KOPT-K1 (cell line): ENCODE measurements around the gene FASTK.

Experiments
- H3K27ac ChIP-seq: fragments of 200-600 bp; sonication (generic); 2 replicates; pipeline ENCODE4 v1.5.1; 2016; ENCODE audit warnings: antibody characterized with exemption, mild to moderate bottlenecking, low read depth, low read length; ENCODE audit not compliant: poor library complexity, severe bottlenecking
- H3K36me3 ChIP-seq: fragments of 200-600 bp; sonication (generic); 2 replicates; pipeline ENCODE4 v1.5.1; 2017; ENCODE audit warnings: antibody characterized with exemption, mild to moderate bottlenecking, low read length, moderate library complexity; ENCODE audit not compliant: insufficient read depth
- H3K9me3 ChIP-seq: fragments of 200-600 bp; sonication (generic); 2 replicates; pipeline ENCODE4 v1.5.1; 2017; ENCODE audit warnings: antibody characterized with exemption, low read length, mild to moderate bottlenecking; ENCODE audit not compliant: insufficient read depth, poor library complexity, severe bottlenecking

FASTK gene

DNA sequence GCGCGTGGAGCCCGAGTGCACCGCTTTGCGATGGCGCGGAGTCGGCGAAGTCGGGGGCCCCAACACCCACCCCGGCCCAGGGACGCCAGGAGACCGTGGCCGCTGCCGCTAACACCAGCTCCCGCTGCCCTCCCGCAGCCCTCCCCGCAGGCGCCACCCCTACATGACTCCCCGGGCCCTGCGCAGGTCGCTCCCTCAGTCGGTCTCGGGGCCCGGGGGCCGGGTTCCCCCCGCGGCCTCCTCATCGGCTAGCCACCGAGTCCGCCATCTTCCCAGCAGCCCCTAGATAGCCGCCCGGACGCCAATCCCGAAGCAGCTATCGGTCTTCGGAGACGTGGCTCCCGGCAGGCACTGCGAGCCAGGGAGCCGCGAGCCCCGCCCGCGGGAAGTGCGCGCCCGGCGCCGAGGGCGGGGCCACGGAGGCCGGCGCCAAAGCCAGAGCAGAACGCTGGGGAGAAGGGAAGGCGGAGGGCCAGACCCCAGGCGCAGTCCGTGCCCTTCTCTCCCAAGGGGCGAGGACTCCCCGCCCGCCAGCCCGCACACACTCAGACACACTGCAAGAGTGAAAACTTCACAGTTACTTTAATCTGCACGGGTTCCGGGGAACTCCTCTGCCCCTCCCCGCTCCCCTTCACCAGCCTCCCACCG lies at the start of gene FASTK:
Gene FASTK, minus strand, starts transcription at position 288 of the 648 bp plus-strand sequence. Its CDS starts 43 bp downstream, at position 245.
- peaks cover 35% of the 10 kb centered on the region for H3K36me3 ChIP-seq
- peak within 1 kb of the TSS; percentile 82 for H3K27ac ChIP-seq
- no peaks in the 10 kb centered on the region for H3K9me3 ChIP-seq

DNA sequence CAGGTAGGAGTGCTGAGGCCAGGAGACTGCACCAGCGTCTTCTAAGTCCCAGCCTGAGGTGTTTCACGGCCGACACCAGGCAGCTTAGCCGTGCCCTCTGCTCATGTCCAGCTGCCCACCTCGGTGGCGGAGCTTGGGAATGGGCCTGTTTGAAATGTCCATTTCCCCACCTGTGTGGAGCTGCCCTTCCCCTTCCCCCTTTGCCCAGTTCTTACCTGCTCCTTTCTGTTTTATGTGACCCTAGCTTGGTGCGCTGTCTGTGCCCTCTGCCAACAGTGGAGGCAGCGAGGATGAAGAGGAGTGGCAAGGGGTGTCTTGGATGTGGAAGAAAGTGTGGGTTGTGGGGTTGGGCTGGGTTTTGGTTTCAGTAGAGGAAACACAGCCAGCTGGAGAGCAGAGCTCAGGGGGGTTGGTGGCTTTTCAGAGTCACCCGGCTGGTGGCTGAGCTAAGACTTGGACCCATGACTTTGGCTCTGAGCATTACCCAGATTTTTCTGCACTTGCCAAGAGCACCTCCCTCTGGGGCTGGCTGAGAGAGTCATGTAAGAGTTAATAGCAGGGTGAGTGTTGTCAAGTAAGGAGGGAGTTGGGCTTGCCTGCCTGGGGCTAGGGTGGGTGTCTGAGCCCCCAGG lies 49.5 kb upstream of the FASTK start:
- no peaks in the 10 kb centered on the region for H3K9me3 ChIP-seq
- H3K36me3 ChIP-seq: peaks cover 7% of the 10 kb centered on the region; the same call in 1 of the 2 replicates
- no peak overlapping the region for H3K27ac ChIP-seq

DNA sequence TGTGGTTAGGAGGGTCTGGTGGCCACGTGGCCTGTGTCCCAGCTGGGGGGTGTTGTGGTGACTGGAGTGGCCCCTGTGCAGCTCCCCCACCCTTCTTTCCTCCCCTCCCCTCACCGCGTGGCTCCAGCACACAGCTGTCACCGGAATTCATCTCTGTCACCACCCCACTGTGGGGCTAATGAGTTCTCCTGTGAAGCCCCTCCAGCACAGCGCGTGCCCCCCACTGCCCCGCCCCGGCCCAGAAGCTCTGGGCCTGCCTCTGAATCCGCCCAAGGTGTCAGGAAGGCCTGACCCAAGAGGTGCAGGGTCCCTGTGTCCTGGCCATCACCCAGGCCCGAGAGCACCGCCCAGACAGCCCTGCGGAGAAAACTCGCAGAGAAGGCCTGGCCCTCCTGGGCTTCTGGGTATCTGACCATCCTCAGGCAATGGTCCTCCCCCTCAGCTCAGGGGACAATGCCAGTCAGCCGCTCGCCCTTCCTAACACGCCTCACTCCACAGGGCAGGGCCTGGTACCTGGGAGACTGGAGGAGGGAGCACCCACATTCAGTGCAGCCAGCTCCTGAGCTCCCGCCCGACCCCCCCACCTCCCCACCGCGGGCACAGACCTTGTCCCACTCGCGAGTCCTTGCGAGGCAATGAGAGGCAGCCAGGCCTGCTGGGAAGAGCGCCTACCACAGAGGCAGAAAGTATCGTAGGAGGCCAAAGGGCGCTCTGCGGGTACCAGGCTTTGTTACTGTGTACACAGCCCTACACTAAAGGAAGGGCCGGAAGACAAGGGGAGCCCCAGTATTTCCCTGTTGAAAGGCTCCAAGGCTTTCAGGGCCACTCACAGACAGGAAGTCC lies 48.7 kb upstream of the FASTK start:
- Histone ChIP-seq H3K27ac (no peak overlapping the region), H3K36me3 (peaks cover 9% of the 10 kb centered on the region; the same call in 1 of the 2 replicates), H3K9me3 (no peaks in the 10 kb centered on the region)

GRCh38 chr7:151128716-151129115 lies 48.1 kb upstream of the FASTK start:
- H3K27ac ChIP-seq: no peak overlapping the region
- no peaks in the 10 kb centered on the region for H3K9me3 ChIP-seq
- peaks cover 9% of the 10 kb centered on the region; the same call in 1 of the 2 replicates for H3K36me3 ChIP-seq

GRCh38 chr7:151128144-151128543 lies 47.5 kb upstream of the FASTK start:
- H3K27ac ChIP-seq: no peak overlapping the region
- no peaks in the 10 kb centered on the region for H3K9me3 ChIP-seq
- H3K36me3 ChIP-seq: peaks cover 9% of the 10 kb centered on the region; the same call in 1 of the 2 replicates

DNA sequence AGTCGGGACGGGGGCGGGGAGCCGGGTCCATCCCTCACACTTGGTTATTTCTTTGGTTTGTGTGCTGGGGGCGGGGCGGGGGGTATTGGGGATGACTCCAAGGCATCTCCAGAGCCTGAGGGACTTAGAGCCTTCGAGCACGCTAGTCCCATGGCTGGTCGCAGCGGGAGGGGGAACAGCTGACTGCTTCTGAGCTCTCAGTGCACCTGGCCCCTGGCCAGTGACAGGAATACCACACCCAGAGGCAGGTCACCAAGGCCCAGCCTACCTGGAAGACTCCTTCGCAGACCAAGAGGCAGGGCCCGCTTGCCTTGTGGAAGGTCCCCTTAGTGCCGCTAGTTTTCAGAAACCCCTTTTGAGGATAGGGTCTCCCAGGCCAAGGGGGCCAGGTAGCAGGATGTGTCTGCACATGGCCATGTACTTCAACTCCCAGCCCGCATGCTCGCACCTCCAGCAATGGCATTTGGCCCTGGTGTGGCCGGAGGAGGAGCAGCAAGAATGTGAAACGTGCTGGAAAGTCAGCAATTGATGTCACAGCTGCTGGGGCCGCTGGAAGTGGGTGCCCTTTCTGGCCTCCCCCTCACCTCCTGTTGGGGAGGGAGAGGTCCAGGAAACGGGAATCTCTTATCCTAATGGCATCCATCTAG lies 46.0 kb upstream of the FASTK start:
- Histone ChIP-seq H3K27ac (no peak overlapping the region), H3K36me3 (peaks cover 9% of the 10 kb centered on the region; the same call in 1 of the 2 replicates), H3K9me3 (no peaks in the 10 kb centered on the region)

- Histone ChIP-seq H3K27ac (no peak overlapping the region), H3K36me3 (peaks cover 9% of the 10 kb centered on the region; the same call in 1 of the 2 replicates), H3K9me3 (no peaks in the 10 kb centered on the region)
These were observed 45.4 kb upstream of the FASTK start for GRCh38 chr7:151125846-151126481.

DNA sequence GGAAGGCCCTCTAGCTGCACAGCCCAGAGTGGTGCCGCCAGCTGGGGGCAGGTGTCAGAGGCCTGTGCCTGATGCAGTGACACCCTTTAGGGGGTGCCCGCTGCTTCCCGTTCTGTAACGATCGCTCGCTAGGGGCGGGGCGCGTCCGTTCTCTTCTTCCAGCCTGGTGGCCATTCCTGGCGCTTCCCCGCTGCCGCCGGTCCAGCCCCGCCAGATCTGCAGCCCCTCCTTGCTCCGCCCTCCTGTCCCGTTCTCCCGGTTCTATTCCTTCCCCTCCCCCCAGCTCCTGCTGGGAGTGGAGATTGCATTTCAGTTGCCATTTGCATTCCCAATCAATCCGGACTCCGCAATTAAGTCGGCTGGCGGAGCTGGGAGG lies 44.8 kb upstream of the FASTK start:
- Histone ChIP-seq H3K9me3 (no peaks in the 10 kb centered on the region), H3K27ac (no peak overlapping the region), H3K36me3 (peaks cover 12% of the 10 kb centered on the region; the same call in 1 of the 2 replicates)

DNA sequence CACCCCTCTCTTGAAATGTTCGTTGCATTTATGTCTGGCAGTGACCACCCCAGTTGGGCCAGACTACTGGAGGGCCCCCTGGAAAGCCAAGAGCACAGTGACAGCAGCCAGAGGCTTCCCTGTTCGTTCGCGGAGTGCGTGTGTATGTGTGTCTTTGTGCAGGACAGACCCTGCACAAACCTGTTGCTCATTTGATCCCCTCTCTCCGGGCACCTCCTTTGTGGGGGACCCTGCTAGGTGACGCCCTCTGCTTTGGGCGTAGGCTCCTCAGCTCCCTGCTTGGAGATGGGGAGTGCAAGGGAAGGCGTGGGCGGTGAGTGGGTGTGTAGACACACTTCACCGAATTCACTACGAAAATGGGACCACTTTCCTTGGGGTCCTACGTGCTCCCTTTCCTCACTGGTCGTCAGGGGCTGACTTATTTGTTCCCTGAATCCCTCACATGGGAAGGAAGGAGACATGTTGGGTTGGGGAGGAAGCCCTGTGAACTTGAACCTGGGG lies 44.3 kb upstream of the FASTK start:
- H3K9me3 ChIP-seq: no peaks in the 10 kb centered on the region
- peaks cover 12% of the 10 kb centered on the region; the same call in 1 of the 2 replicates for H3K36me3 ChIP-seq
- H3K27ac ChIP-seq: no peak overlapping the region

GRCh38 chr7:151124481-151124880 lies 43.9 kb upstream of the FASTK start:
- H3K27ac ChIP-seq: no peak overlapping the region
- peaks cover 12% of the 10 kb centered on the region; the same call in 1 of the 2 replicates for H3K36me3 ChIP-seq
- H3K9me3 ChIP-seq: no peaks in the 10 kb centered on the region

DNA sequence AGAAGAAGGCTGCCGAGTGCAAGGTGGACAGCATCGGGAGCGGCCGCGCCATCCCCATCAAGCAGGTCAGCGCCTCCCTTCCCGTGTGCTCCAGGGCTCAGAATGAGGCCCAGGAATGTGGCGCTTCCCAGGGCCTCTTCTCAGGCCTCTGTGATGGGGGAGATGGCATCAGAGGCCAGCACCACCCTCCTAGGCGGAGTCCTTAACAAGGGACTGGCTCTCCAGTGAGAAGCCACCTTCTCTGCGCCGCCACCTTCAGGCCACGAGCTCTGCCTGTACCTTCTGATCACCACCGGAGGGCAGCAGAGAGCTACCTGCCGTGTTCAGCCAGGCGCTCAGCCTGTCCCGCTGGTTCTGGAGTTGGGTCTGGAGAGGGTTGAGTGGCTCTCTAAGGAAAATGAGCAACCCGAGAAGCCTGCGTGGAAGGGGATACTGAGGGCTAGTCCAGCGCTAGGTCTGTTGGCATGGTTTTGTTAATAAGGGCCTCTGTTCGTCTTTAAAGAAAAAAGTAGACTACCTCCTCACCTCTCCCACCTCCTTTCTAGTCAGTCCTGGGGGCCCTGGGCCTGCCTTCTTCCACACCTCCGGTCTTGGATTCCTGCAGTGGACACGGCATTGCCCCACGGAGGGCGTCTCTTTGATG lies 43.3 kb upstream of the FASTK start:
- Histone ChIP-seq H3K9me3 (no peaks in the 10 kb centered on the region), H3K36me3 (peaks cover 12% of the 10 kb centered on the region; the same call in 1 of the 2 replicates)

DNA sequence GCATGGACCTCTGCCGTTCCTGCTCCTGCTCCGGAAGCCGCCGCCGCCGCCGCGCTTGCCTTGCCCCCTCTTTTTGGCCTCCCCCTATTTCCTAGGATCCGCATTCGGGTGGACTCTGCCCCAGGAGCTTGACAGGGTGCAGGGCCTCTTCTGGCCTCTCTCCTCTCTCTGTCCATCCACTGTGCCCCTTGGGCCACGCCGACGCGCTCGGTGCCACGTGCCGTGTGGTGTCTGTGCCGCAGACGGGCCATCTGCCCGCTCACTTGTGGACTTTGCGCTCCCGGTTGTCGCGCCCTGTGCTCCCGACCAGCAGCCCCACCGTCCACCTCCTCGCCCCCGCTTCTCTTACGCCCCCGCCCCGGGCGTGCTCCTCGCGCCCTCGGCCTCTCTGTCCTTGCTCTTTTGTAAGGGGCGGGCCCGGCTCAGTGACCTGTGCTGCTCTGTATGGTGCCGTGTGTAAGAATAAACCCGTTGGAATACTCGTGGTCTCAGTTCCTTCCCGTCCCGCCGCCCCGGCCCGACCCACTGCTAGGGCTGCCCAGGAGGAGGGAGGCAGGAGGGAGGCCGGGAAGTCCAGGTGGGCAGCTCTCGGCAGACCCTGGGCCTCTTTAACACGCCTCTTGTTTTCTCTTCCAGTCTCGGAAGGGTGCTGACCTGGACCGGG lies 42.7 kb upstream of the FASTK start:
- Histone ChIP-seq H3K27ac (no peak overlapping the region), H3K9me3 (no peaks in the 10 kb centered on the region), H3K36me3 (peaks cover 9% of the 10 kb centered on the region; the same call in 1 of the 2 replicates)

More for the DNA sequence above, 43.3 kb upstream of the FASTK start:
- no peak overlapping the region for H3K27ac ChIP-seq

GRCh38 chr7:151122796-151123157 lies 42.2 kb upstream of the FASTK start:
- Histone ChIP-seq H3K27ac (no peak overlapping the region), H3K36me3 (peaks cover 9% of the 10 kb centered on the region; the same call in 1 of the 2 replicates), H3K9me3 (no peaks in the 10 kb centered on the region)
